ENCODE data around the gene PCDHGA2.

The PCDHGA2 gene

GRCh38 chr5:141354900-141355469, 16.4 kb downstream of the PCDHGA2 start, which contains the start of gene PCDHGA4:
TSS of gene PCDHGA4 (plus strand) at chr5:141355021. CDS start at chr5:141355108, 87 bp downstream.
- Histone ChIP-seq H3K9me3 (replicated peaks; ENCODE audit: low read length) (peaks cover 10% of the 10 kb centered on the region), H3K36me3 (ENCODE audit: insufficient read depth, low read length) (no peaks in the 10 kb centered on the region), H3K27me3 (ENCODE audit: control insufficient read depth, insufficient read depth, low read length) (no peaks in the 10 kb centered on the region), H3K9ac (ENCODE audit: low read depth, low read length) (peak within 1 kb of the TSS; percentile 56), H3K4me1 (ENCODE audit: control insufficient read depth, insufficient read depth, low read length) (no peaks in the 10 kb centered on the region), H3K4me3 (ENCODE audit: low read length) (peak within 1 kb of the TSS; percentile 62), H3K4me2 (ENCODE audit: low read length) (peak within 1 kb of the TSS; percentile 59)

GRCh38 chr5:141355641-141356040, 17.1 kb downstream of the PCDHGA2 start:
- Histone ChIP-seq H3K4me3 (ENCODE audit: low read length) (peak overlapping the region; percentile 62), H3K9ac (ENCODE audit: low read depth, low read length) (no peak overlapping the region), H3K27me3 (ENCODE audit: control insufficient read depth, insufficient read depth, low read length) (no peaks in the 10 kb centered on the region), H3K9me3 (replicated peaks; ENCODE audit: low read length) (peaks cover 16% of the 10 kb centered on the region), H3K4me2 (ENCODE audit: low read length) (peak overlapping the region; percentile 59), H3K36me3 (ENCODE audit: insufficient read depth, low read length) (no peaks in the 10 kb centered on the region), H3K4me1 (ENCODE audit: control insufficient read depth, insufficient read depth, low read length) (no peaks in the 10 kb centered on the region)

- Histone ChIP-seq H3K27me3 (ENCODE audit: control insufficient read depth, insufficient read depth, low read length) (no peaks in the 10 kb centered on the region), H3K4me3 (ENCODE audit: low read length) (no peak overlapping the region), H3K36me3 (ENCODE audit: insufficient read depth, low read length) (no peaks in the 10 kb centered on the region), H3K9ac (ENCODE audit: low read depth, low read length) (no peak overlapping the region), H3K4me1 (ENCODE audit: control insufficient read depth, insufficient read depth, low read length) (no peaks in the 10 kb centered on the region), H3K9me3 (replicated peaks; ENCODE audit: low read length) (peaks cover 17% of the 10 kb centered on the region), H3K4me2 (ENCODE audit: low read length) (no peak overlapping the region)
Observed at GRCh38 chr5:141356133-141356532, 17.6 kb downstream of the PCDHGA2 start.

GRCh38 chr5:141356950-141357349, 18.4 kb downstream of the PCDHGA2 start:
- Histone ChIP-seq H3K4me2 (ENCODE audit: low read length) (no peak overlapping the region), H3K4me3 (ENCODE audit: low read length) (no peak overlapping the region), H3K4me1 (ENCODE audit: control insufficient read depth, insufficient read depth, low read length) (no peaks in the 10 kb centered on the region), H3K9ac (ENCODE audit: low read depth, low read length) (no peak overlapping the region), H3K36me3 (ENCODE audit: insufficient read depth, low read length) (no peaks in the 10 kb centered on the region), H3K27me3 (ENCODE audit: control insufficient read depth, insufficient read depth, low read length) (no peaks in the 10 kb centered on the region), H3K9me3 (replicated peaks; ENCODE audit: low read length) (peaks cover 17% of the 10 kb centered on the region)

- Histone ChIP-seq H3K36me3 (ENCODE audit: insufficient read depth, low read length) (no peaks in the 10 kb centered on the region), H3K27me3 (ENCODE audit: control insufficient read depth, insufficient read depth, low read length) (peaks cover 4% of the 10 kb centered on the region), H3K9ac (ENCODE audit: low read depth, low read length) (peak within 1 kb of the TSS; percentile 39), H3K9me3 (replicated peaks; ENCODE audit: low read length) (peaks cover 21% of the 10 kb centered on the region), H3K4me2 (ENCODE audit: low read length) (peak within 1 kb of the TSS; percentile 63), H3K4me3 (ENCODE audit: low read length) (peak within 1 kb of the TSS; percentile 68), H3K4me1 (ENCODE audit: control insufficient read depth, insufficient read depth, low read length) (no peaks in the 10 kb centered on the region)
Observed at GRCh38 chr5:141359790-141360426, 21.3 kb downstream of the PCDHGA2 start, which contains the start of gene PCDHGB2. TSS of gene PCDHGB2 (plus strand) at chr5:141359994. CDS start at chr5:141360136, 142 bp downstream.

- Histone ChIP-seq H3K4me1 (ENCODE audit: control insufficient read depth, insufficient read depth, low read length) (no peaks in the 10 kb centered on the region), H3K27me3 (ENCODE audit: control insufficient read depth, insufficient read depth, low read length) (peaks cover 4% of the 10 kb centered on the region), H3K36me3 (ENCODE audit: insufficient read depth, low read length) (no peaks in the 10 kb centered on the region), H3K4me2 (ENCODE audit: low read length) (no peak overlapping the region), H3K9me3 (replicated peaks; ENCODE audit: low read length) (peaks cover 28% of the 10 kb centered on the region), H3K4me3 (ENCODE audit: low read length) (peak overlapping the region; percentile 68), H3K9ac (ENCODE audit: low read depth, low read length) (no peak overlapping the region)
Observed at GRCh38 chr5:141360685-141361084, 22.1 kb downstream of the PCDHGA2 start.

GRCh38 chr5:141362719-141363118, 24.2 kb downstream of the PCDHGA2 start:
- H3K4me1 ChIP-seq (ENCODE audit: control insufficient read depth, insufficient read depth, low read length) = no peaks in the 10 kb centered on the region
- peaks cover 37% of the 10 kb centered on the region for H3K9me3 ChIP-seq (replicated peaks; ENCODE audit: low read length)
- H3K4me2 ChIP-seq (ENCODE audit: low read length) = no peak overlapping the region
- H3K9ac ChIP-seq (ENCODE audit: low read depth, low read length) = no peak overlapping the region
- no peak overlapping the region for H3K4me3 ChIP-seq (ENCODE audit: low read length)
- H3K27me3 ChIP-seq (ENCODE audit: control insufficient read depth, insufficient read depth, low read length) = peaks cover 4% of the 10 kb centered on the region
- H3K36me3 ChIP-seq (ENCODE audit: insufficient read depth, low read length) = no peaks in the 10 kb centered on the region

- H3K4me2 ChIP-seq (ENCODE audit: low read length) = peak within 1 kb of the TSS; percentile 51
- H3K4me3 ChIP-seq (ENCODE audit: low read length) = peak within 1 kb of the TSS; percentile 44
- H3K36me3 ChIP-seq (ENCODE audit: insufficient read depth, low read length) = no peaks in the 10 kb centered on the region
- H3K4me1 ChIP-seq (ENCODE audit: control insufficient read depth, insufficient read depth, low read length) = no peaks in the 10 kb centered on the region
- H3K9ac ChIP-seq (ENCODE audit: low read depth, low read length) = no peak within 1 kb of the TSS
- H3K9me3 ChIP-seq (replicated peaks; ENCODE audit: low read length) = peaks cover 37% of the 10 kb centered on the region
- peaks cover 4% of the 10 kb centered on the region for H3K27me3 ChIP-seq (ENCODE audit: control insufficient read depth, insufficient read depth, low read length)
Observed at GRCh38 chr5:141363952-141364660, 25.5 kb downstream of the PCDHGA2 start, which contains the start of gene PCDHGA5. TSS of gene PCDHGA5 (plus strand) at chr5:141364162. CDS start at chr5:141364331, 169 bp downstream.

- peaks cover 4% of the 10 kb centered on the region for H3K27me3 ChIP-seq (ENCODE audit: control insufficient read depth, insufficient read depth, low read length)
- H3K4me1 ChIP-seq (ENCODE audit: control insufficient read depth, insufficient read depth, low read length) = no peaks in the 10 kb centered on the region
- H3K4me2 ChIP-seq (ENCODE audit: low read length) = no peak overlapping the region
- no peak overlapping the region for H3K9ac ChIP-seq (ENCODE audit: low read depth, low read length)
- H3K9me3 ChIP-seq (replicated peaks; ENCODE audit: low read length) = peaks cover 30% of the 10 kb centered on the region
- peaks cover 3% of the 10 kb centered on the region for H3K36me3 ChIP-seq (ENCODE audit: insufficient read depth, low read length)
- H3K4me3 ChIP-seq (ENCODE audit: low read length) = no peak overlapping the region
Observed at GRCh38 chr5:141366016-141366896, 27.7 kb downstream of the PCDHGA2 start.

GRCh38 chr5:141369994-141370848, 31.7 kb downstream of the PCDHGA2 start, which contains the start of gene PCDHGB3:
TSS of gene PCDHGB3 (plus strand) at chr5:141370242. CDS start at chr5:141370395, 153 bp downstream.
- peak within 1 kb of the TSS; percentile 69 for H3K4me2 ChIP-seq (ENCODE audit: low read length)
- no peaks in the 10 kb centered on the region for H3K27me3 ChIP-seq (ENCODE audit: control insufficient read depth, insufficient read depth, low read length)
- peaks cover 45% of the 10 kb centered on the region for H3K9me3 ChIP-seq (replicated peaks; ENCODE audit: low read length)
- H3K4me1 ChIP-seq (ENCODE audit: control insufficient read depth, insufficient read depth, low read length) = no peaks in the 10 kb centered on the region
- H3K4me3 ChIP-seq (ENCODE audit: low read length) = peak within 1 kb of the TSS; percentile 43
- H3K9ac ChIP-seq (ENCODE audit: low read depth, low read length) = no peak within 1 kb of the TSS
- H3K36me3 ChIP-seq (ENCODE audit: insufficient read depth, low read length) = peaks cover 3% of the 10 kb centered on the region
